Vagina (tissue), 2 donors: ENCODE measurements around the gene RPS6KC1. TPM values are rescaled to one million over a fixed set of nuclear protein-coding genes. Genes with fewer than 3 reads are reported as not detected.

Experiments used
- DNase-seq, 2 donors: peaks; one replicate each; pipeline ENCODE4 v3.0.0-alpha.2; 2017; ENCODE audit errors: extremely low spot score in 2 of 2
- H3K27ac ChIP-seq: fragments of 200-600 bp; sonication (generic); one replicate; pipeline ENCODE4 v1.5.1; 2019
- H3K27me3 ChIP-seq: fragments of 200-600 bp; sonication (generic); one replicate; pipeline ENCODE4 v1.5.1; 2019
- H3K36me3 ChIP-seq, 2 donors: fragments of 200-600 bp; sonication (generic); one replicate each; pipeline ENCODE4 v1.5.1; 2017 to 2019
- H3K4me1 ChIP-seq: fragments of 200-600 bp; sonication (generic); one replicate; pipeline ENCODE4 v1.5.1; 2019
- H3K4me3 ChIP-seq, 2 donors: fragments of 200-600 bp; sonication (generic); 1 replicate in 1 of 2; 2 replicates in 1 of 2; pipeline ENCODE4 v1.5.1; 2016 to 2019
- H3K9me3 ChIP-seq: fragments of 200-600 bp; sonication (generic); one replicate; pipeline ENCODE4 v1.5.1; 2019
- POLR2A ChIP-seq, 2 donors: fragments of 450-650 bp; IDR thresholded peaks; one replicate each; pipeline ENCODE4 v1.6.1; 2017; ENCODE audit warnings: antibody characterized with exemption in 2 of 2, mild to moderate bottlenecking in 2 of 2, moderate library complexity in 2 of 2
- POLR2AphosphoS5 ChIP-seq, 2 donors: sonication (generic); formaldehyde crosslinking; IDR thresholded peaks; one replicate each; pipeline ENCODE4 v1.9.0; 2017; ENCODE audit warnings: antibody characterized with exemption in 2 of 2, mild to moderate bottlenecking in 2 of 2, low read depth in 1 of 2; ENCODE audit not compliant: insufficient read depth in 1 of 2
- intact Hi-C: fragments of 100-400 bp; cut with DNase I; formaldehyde crosslinking; loops from one replicate; pipeline ENCODE4 v1.15.1; 2023
- total RNA-seq: library from RNA; depleted of rRNA; stranded (reverse); fragments of >200 nt; gene quantifications from one replicate; pipeline ENCODE4 v1.2.3, GENCODE V29; 2016
- TF ChIP-seq, protein P1 (sequence below), 3 experiments: fragments of 450-650 bp in 2 of 3; fragments of 200-600 bp in 1 of 3; sonication (generic) in 1 of 3; IDR thresholded peaks; one replicate each; pipeline ENCODE4 v1.5.1; 2017 to 2019; ENCODE audit warnings: antibody characterized with exemption in 3 of 3, mild to moderate bottlenecking in 2 of 3, moderate library complexity in 2 of 3

The RPS6KC1 gene
- total RNA-seq, 1 donor from 2014 or later = 14.2 TPM

DNA sequence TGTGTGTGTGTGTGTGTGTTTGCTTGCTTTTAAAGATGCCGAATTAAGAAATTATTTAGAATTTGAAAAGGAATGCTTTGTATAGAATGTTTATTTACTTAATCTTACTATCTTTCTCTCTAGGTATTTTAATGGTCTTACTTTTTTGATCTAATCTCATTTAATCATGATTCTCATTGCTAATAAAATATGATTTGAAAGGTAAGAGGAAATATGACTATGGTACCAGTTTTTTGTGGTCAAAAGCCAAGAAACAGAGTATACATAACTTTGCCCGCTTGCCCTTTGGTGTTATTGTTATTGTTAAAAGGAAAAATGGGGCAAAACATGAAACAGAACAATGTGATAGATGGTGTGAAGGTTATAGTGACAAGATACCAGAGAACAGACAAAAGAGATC is 74.6 kb downstream of the RPS6KC1 start:
- Histone ChIP-seq H3K27ac (no peak overlapping the region), H3K27me3 (no peaks in the 10 kb centered on the region), H3K4me1 (no peaks in the 10 kb centered on the region), H3K36me3 (no peaks in the 10 kb centered on the region), H3K4me3 (no peak overlapping the region), H3K9me3 (no peaks in the 10 kb centered on the region)
- no peak for DNase-seq
- intact Hi-C loops = no loop called here
- TF ChIP-seq POLR2A (IDR thresholded peaks at IDR 0.05) (no peak), POLR2AphosphoS5 (IDR thresholded peaks at IDR 0.05; ENCODE audit: insufficient read depth in 1 of 2, low read depth in 1 of 2) (no peak)
- TF ChIP-seq, protein P1, sequence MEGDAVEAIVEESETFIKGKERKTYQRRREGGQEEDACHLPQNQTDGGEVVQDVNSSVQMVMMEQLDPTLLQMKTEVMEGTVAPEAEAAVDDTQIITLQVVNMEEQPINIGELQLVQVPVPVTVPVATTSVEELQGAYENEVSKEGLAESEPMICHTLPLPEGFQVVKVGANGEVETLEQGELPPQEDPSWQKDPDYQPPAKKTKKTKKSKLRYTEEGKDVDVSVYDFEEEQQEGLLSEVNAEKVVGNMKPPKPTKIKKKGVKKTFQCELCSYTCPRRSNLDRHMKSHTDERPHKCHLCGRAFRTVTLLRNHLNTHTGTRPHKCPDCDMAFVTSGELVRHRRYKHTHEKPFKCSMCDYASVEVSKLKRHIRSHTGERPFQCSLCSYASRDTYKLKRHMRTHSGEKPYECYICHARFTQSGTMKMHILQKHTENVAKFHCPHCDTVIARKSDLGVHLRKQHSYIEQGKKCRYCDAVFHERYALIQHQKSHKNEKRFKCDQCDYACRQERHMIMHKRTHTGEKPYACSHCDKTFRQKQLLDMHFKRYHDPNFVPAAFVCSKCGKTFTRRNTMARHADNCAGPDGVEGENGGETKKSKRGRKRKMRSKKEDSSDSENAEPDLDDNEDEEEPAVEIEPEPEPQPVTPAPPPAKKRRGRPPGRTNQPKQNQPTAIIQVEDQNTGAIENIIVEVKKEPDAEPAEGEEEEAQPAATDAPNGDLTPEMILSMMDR (IDR thresholded peaks at IDR 0.05) = no peak

DNA sequence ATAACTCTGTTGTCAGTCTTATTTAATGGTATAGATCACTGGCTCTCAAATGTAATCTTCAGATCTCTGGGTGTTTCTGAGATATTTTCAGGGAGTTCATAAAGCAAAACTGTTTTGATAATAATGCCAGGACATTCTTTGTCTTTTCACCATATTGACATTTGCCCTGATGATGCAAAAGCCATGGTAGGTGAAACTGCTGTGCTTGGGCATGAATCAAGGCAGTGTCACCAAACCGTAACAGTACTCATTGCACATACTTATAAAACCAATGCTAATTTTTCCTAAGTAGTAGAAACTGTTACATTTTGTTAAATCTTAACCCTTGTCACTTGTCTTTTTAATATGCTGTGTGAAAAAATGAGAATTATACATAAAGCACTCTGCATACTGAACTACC is 76.0 kb downstream of the RPS6KC1 start:
- Histone ChIP-seq H3K4me3 (no peak overlapping the region), H3K27ac (no peak overlapping the region)
- DNase-seq = no peak

DNA sequence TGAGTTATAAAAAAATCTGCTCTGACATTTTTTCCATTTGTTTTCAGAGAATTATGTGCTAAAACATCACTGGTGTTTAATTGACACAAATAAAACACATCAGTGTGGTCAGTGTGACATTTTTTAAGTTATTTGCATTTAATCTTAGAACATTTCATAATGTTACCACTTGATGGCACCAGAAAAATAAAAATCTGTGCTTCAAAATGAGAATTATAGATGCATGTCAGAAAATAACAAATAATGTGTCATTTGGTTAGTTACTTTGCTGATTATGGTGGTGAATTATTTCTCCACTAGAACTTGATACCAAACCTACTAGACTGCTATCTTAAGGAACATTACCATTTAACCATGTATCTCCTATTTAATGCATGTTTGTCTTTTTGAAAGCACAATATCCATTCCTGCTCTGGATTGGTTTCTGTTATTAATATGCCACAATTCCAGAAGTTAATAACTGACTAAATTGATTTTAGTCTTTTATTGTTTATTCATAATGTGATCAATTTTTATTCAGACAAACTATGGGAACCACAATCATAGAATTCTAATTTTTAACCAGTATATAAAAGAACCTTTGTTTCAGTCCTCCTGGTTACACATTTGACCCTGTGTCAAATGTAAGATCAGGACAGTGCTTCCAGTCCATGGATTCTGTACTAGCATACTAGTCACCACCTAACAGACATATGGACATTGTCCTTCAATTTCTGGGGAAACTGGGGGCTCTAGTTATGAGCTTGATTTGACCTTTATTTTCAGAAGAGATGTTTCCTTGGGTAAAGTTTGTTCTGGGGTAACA is 81.0 kb downstream of the RPS6KC1 start:
- intact Hi-C loops = no loop called here
- no peaks in the 10 kb centered on the region for H3K4me1 ChIP-seq
- TF ChIP-seq POLR2A (IDR thresholded peaks at IDR 0.05) (no peak), POLR2AphosphoS5 (IDR thresholded peaks at IDR 0.05; ENCODE audit: insufficient read depth in 1 of 2, low read depth in 1 of 2) (no peak)
- TF ChIP-seq, protein P1 (IDR thresholded peaks at IDR 0.05) = no peak
- H3K9me3 ChIP-seq = no peaks in the 10 kb centered on the region
- no peaks in the 10 kb centered on the region for H3K27me3 ChIP-seq
- no peak overlapping the region for H3K4me3 ChIP-seq
- no peaks in the 10 kb centered on the region for H3K36me3 ChIP-seq
- H3K27ac ChIP-seq = no peak overlapping the region
- DNase-seq = no peak

More for the DNA sequence above, 76.0 kb downstream of the RPS6KC1 start:
- TF ChIP-seq, protein P1 (IDR thresholded peaks at IDR 0.05) = no peak
- no peak for TF ChIP-seq POLR2A (IDR thresholded peaks at IDR 0.05)
- TF ChIP-seq POLR2AphosphoS5 (IDR thresholded peaks at IDR 0.05; ENCODE audit: insufficient read depth in 1 of 2, low read depth in 1 of 2) = no peak
- Histone ChIP-seq H3K9me3 (no peaks in the 10 kb centered on the region), H3K27me3 (no peaks in the 10 kb centered on the region), H3K4me1 (no peaks in the 10 kb centered on the region), H3K36me3 (no peaks in the 10 kb centered on the region)
- intact Hi-C loops = no loop called here

DNA sequence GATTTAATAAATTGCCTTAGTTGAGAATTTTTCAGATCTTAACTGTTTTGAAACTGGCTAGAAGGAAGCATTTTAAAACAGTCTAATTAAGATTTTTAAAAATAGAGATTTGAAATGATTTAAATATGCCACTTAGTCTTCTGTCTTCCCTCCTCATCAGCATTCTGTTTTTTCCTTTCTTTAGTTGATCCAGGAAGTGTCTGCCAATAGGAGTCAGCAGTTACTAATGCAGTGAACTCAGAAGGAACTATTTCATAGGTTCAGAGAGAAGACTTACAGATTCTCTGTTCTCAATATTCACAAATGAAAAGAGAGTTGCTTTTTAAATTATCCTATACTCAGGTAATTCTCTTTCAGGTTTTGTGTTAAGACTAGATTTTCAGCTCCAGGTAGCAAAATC is 84.5 kb downstream of the RPS6KC1 start:
- no peak overlapping the region for H3K4me3 ChIP-seq
- no peaks in the 10 kb centered on the region for H3K9me3 ChIP-seq
- TF ChIP-seq POLR2A (IDR thresholded peaks at IDR 0.05) (no peak), POLR2AphosphoS5 (IDR thresholded peaks at IDR 0.05; ENCODE audit: insufficient read depth in 1 of 2, low read depth in 1 of 2) (no peak)
- TF ChIP-seq, protein P1 (IDR thresholded peaks at IDR 0.05) = no peak
- H3K27ac ChIP-seq = no peak overlapping the region
- intact Hi-C loops = no loop called here
- no peaks in the 10 kb centered on the region for H3K27me3 ChIP-seq
- H3K4me1 ChIP-seq = no peaks in the 10 kb centered on the region
- DNase-seq = no peak
- no peaks in the 10 kb centered on the region for H3K36me3 ChIP-seq

DNA sequence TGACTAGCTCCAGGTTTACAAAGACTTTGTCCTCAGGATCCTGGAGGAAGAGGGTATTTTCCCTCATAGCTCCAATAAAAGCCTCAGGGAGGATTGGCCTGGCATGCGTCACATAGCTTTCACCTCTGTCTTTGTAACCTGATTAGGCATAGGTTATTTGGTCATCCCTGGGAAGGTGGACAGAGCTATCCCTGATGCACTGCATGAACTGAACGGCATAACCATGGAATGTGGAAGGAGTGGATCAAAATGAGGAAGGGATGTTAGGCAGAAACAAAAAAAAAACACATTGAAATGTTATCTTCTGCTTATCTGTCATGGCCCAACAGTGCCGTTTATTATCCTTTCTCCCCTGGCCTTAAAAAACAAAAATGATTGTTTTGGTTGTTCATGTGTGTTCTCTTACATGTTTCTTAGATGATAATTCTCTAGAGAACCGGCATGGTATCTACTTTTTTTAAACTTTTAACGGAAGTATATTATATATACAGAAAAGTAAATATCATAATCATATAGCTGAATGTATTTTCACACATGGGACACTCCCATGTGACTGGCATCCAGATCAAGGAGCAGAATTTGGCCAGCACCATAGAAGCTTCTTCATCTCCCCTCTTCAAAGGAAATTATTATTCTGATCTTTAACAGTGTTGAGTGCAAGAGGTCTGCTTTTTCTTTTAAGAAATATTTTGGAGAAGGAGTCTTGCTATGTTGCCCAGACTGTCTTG is 85.3 kb downstream of the RPS6KC1 start:
- intact Hi-C loops = no loop called here
- no peak overlapping the region for H3K27ac ChIP-seq
- no peaks in the 10 kb centered on the region for H3K9me3 ChIP-seq
- DNase-seq = no peak
- no peak for TF ChIP-seq POLR2A (IDR thresholded peaks at IDR 0.05)
- TF ChIP-seq, protein P1 (IDR thresholded peaks at IDR 0.05) = no peak
- no peak for TF ChIP-seq POLR2AphosphoS5 (IDR thresholded peaks at IDR 0.05; ENCODE audit: insufficient read depth in 1 of 2, low read depth in 1 of 2)
- H3K36me3 ChIP-seq = no peaks in the 10 kb centered on the region
- H3K4me1 ChIP-seq = no peaks in the 10 kb centered on the region
- H3K27me3 ChIP-seq = no peaks in the 10 kb centered on the region
- no peak overlapping the region for H3K4me3 ChIP-seq
